GM10266 (cell line): Measurements from ENCODE around the gene ME3.
A peak's percentile ranks its signal among the peaks of the same experiment; 100 is the strongest.
"Not testable (repeated sequence)": the region's sequence is repeated elsewhere in the genome, so short reads cannot be mapped to it uniquely, and the experiment has no call there.

ENCODE experiments used
- DNase-seq: peaks from one replicate; pipeline ENCODE4 v3.0.0; 2012; ENCODE audit errors: extremely low spot score
- TF ChIP-seq, protein P1 (sequence below): IDR thresholded peaks from 2 replicates; pipeline ENCODE4 v1.5.1; 2012; ENCODE audit warnings: mild to moderate bottlenecking, low read depth; ENCODE audit not compliant: control insufficient read depth, insufficient read depth; ENCODE audit errors: missing control alignments

The ME3 gene

DNA sequence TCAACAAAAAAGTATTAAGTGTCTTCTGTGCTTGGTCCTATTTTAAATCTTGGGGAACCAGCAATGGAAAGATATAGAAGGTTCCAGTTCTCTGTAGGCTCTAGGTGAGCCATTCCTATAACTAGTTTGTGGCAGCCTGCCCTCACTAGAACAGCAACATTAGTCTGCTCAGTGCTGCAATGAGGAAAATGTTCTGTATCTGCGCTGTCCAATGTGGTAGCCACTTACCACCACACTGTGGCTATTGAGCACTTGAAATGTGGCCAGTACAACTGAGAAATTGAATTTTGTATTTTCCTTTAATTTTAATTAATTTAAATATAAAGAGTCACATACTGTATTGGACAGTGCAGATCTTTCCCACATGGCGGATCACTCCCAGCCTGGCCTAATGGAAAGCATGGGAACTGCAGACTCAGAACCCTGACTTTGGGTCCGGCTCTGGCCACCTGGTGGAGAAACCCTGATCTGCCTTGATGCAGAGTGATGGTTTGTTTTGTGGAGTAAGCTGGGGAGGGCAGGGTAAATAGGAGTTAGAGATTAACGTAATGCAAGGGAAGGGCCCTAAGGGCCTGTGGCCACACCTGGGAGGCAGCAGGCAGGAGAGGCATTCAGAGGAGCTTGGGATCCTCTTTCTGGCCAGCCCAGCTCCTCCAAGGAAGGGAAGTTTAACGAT is 101.0 kb downstream of the ME3 start:
- DNase-seq: no peak
- TF ChIP-seq, protein P1, sequence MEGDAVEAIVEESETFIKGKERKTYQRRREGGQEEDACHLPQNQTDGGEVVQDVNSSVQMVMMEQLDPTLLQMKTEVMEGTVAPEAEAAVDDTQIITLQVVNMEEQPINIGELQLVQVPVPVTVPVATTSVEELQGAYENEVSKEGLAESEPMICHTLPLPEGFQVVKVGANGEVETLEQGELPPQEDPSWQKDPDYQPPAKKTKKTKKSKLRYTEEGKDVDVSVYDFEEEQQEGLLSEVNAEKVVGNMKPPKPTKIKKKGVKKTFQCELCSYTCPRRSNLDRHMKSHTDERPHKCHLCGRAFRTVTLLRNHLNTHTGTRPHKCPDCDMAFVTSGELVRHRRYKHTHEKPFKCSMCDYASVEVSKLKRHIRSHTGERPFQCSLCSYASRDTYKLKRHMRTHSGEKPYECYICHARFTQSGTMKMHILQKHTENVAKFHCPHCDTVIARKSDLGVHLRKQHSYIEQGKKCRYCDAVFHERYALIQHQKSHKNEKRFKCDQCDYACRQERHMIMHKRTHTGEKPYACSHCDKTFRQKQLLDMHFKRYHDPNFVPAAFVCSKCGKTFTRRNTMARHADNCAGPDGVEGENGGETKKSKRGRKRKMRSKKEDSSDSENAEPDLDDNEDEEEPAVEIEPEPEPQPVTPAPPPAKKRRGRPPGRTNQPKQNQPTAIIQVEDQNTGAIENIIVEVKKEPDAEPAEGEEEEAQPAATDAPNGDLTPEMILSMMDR: peak; percentile 3

GRCh38 chr11:86570451-86570850 is 102.0 kb downstream of the ME3 start:
- TF ChIP-seq, protein P1: no peak

GRCh38 chr11:86570020-86570419 is 102.4 kb downstream of the ME3 start:
- no peak for DNase-seq
- TF ChIP-seq, protein P1: no peak

More at GRCh38 chr11:86570451-86570850, 102.0 kb downstream of the ME3 start:
- DNase-seq: no peak

GRCh38 chr11:86569109-86569508 is 103.3 kb downstream of the ME3 start:
- TF ChIP-seq, protein P1: no peak
- DNase-seq: no peak

DNA sequence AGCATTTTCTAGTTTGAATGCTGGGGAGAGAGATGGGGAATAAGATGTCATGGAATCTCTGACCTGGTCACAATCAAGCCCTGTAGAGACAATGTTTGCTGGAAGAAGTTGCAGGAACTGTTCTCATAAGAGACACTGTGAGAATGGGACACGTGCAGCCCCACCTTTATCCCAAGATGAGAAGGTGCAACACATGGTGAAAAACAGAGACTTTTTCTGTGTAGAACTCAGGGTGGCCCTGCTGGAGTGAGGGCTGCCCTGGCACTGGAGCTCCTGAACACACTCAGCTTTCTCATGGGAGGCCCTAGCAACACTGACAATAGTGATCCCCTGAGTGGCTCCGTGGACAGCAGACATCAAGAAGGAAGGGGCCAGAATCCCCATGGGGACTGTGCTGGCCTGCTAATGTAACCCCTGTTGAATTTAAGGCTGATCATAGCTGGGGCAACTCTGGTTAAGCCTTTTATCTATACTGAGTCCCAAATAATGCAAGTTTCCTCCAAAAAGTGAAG is 106.6 kb downstream of the ME3 start:
- no peak for DNase-seq
- TF ChIP-seq, protein P1: no peak

- DNase-seq: no peak
- TF ChIP-seq, protein P1: no peak
These were observed 107.0 kb downstream of the ME3 start for GRCh38 chr11:86565388-86565787.

- DNase-seq: not testable (repeated sequence)
These were observed 109.6 kb downstream of the ME3 start for GRCh38 chr11:86562842-86563241.
